ENCODE measurements around the gene C1orf226. TPM values are rescaled to one million over a fixed set of nuclear protein-coding genes. Genes with fewer than 3 reads are reported as not detected.
A peak's percentile ranks its signal among the peaks of the same experiment; 100 is the strongest.

Gene C1orf226
- total and polyA plus RNA-seq, 2 experiments from 2014 or later, result 5.1 to 10.0 TPM

- Histone ChIP-seq H3K9me3 (ENCODE audit: low read depth) (no peaks in the 10 kb centered on the region), H3K36me3 (peaks cover 9% of the 10 kb centered on the region), H3K4me1 (ENCODE audit: low read depth) (peaks cover 14% of the 10 kb centered on the region), H3K27ac (no peak overlapping the region), H3K4me3 (no peak overlapping the region), H3K27me3 (no peaks in the 10 kb centered on the region)
- no peak for DNase-seq (ENCODE audit: low read depth in 1 of 2, low spot score in 1 of 2)
- TF ChIP-seq CTCF (IDR thresholded peaks at IDR 0.05; ENCODE audit: low read depth, low read length), result no peak
Observed at GRCh38 chr1:162366149-162366548, 15.4 kb upstream of the C1orf226 start.

GRCh38 chr1:162366671-162367070, 14.9 kb upstream of the C1orf226 start:
- no peak for TF ChIP-seq CTCF (IDR thresholded peaks at IDR 0.05; ENCODE audit: low read depth, low read length)
- H3K36me3 ChIP-seq, result peaks cover 9% of the 10 kb centered on the region
- no peak for DNase-seq (ENCODE audit: low read depth in 1 of 2, low spot score in 1 of 2)
- H3K9me3 ChIP-seq (ENCODE audit: low read depth), result no peaks in the 10 kb centered on the region
- no peaks in the 10 kb centered on the region for H3K27me3 ChIP-seq
- no peak overlapping the region for H3K4me3 ChIP-seq
- H3K27ac ChIP-seq, result no peak overlapping the region
- peaks cover 14% of the 10 kb centered on the region for H3K4me1 ChIP-seq (ENCODE audit: low read depth)

GRCh38 chr1:162367073-162367472, 14.5 kb upstream of the C1orf226 start:
- H3K4me3 ChIP-seq, result no peak overlapping the region

GRCh38 chr1:162367772-162368171, 13.8 kb upstream of the C1orf226 start:
- peaks cover 9% of the 10 kb centered on the region for H3K36me3 ChIP-seq
- no peak overlapping the region for H3K4me3 ChIP-seq
- no peak for TF ChIP-seq CTCF (IDR thresholded peaks at IDR 0.05; ENCODE audit: low read depth, low read length)
- peak overlapping the region; percentile 56 for H3K27ac ChIP-seq
- no peaks in the 10 kb centered on the region for H3K27me3 ChIP-seq
- DNase-seq (ENCODE audit: low read depth in 1 of 2, low spot score in 1 of 2), result peak in 1 of 2 donors; percentile 40
- no peaks in the 10 kb centered on the region for H3K9me3 ChIP-seq (ENCODE audit: low read depth)
- peaks cover 17% of the 10 kb centered on the region for H3K4me1 ChIP-seq (ENCODE audit: low read depth)

More at GRCh38 chr1:162367073-162367472, 14.5 kb upstream of the C1orf226 start:
- Histone ChIP-seq H3K27ac (no peak overlapping the region), H3K4me1 (ENCODE audit: low read depth) (peaks cover 14% of the 10 kb centered on the region), H3K36me3 (peaks cover 9% of the 10 kb centered on the region), H3K9me3 (ENCODE audit: low read depth) (no peaks in the 10 kb centered on the region), H3K27me3 (no peaks in the 10 kb centered on the region)
- TF ChIP-seq CTCF (IDR thresholded peaks at IDR 0.05; ENCODE audit: low read depth, low read length), result no peak
- no peak for DNase-seq (ENCODE audit: low read depth in 1 of 2, low spot score in 1 of 2)

GRCh38 chr1:162368451-162368850, 13.1 kb upstream of the C1orf226 start:
- no peaks in the 10 kb centered on the region for H3K9me3 ChIP-seq (ENCODE audit: low read depth)
- peaks cover 17% of the 10 kb centered on the region for H3K4me1 ChIP-seq (ENCODE audit: low read depth)
- no peak overlapping the region for H3K4me3 ChIP-seq
- DNase-seq (ENCODE audit: low read depth in 1 of 2, low spot score in 1 of 2), result no peak
- H3K27me3 ChIP-seq, result no peaks in the 10 kb centered on the region
- H3K27ac ChIP-seq, result peak overlapping the region; percentile 56
- peaks cover 9% of the 10 kb centered on the region for H3K36me3 ChIP-seq
- TF ChIP-seq CTCF (IDR thresholded peaks at IDR 0.05; ENCODE audit: low read depth, low read length), result no peak

- H3K4me3 ChIP-seq, result no peak overlapping the region
- DNase-seq (ENCODE audit: low read depth in 1 of 2, low spot score in 1 of 2), result no peak
- TF ChIP-seq CTCF (IDR thresholded peaks at IDR 0.05; ENCODE audit: low read depth, low read length), result no peak
- H3K4me1 ChIP-seq (ENCODE audit: low read depth), result peaks cover 15% of the 10 kb centered on the region
- H3K27ac ChIP-seq, result no peak overlapping the region
- no peaks in the 10 kb centered on the region for H3K9me3 ChIP-seq (ENCODE audit: low read depth)
- peaks cover 9% of the 10 kb centered on the region for H3K36me3 ChIP-seq
- no peaks in the 10 kb centered on the region for H3K27me3 ChIP-seq
Observed at GRCh38 chr1:162369571-162369970, 12.0 kb upstream of the C1orf226 start.
